NCI-H2107 treated with DMSO at 0.1 percent for 48 hours (cell line): ENCODE measurements around the gene CEACAM20.
A peak's percentile ranks its signal among the peaks of the same experiment; 100 is the strongest.
"Not testable (repeated sequence)": the region's sequence is repeated elsewhere in the genome, so short reads cannot be mapped to it uniquely, and the experiment has no call there.

Experiments
- DNase-seq: peaks from one replicate; lab custom pipeline; 2025; ENCODE audit not compliant: unreplicated experiment; lab: John Stamatoyannopoulos, UW

Gene CEACAM20

GRCh38 chr19:44549507-44549906 is 20.0 kb upstream of the CEACAM20 start:
- DNase-seq: no peak

- DNase-seq: no peak
Measured at GRCh38 chr19:44548736-44549135, 19.3 kb upstream of the CEACAM20 start.

- DNase-seq: no peak
Measured at GRCh38 chr19:44544031-44544430, 14.6 kb upstream of the CEACAM20 start.

GRCh38 chr19:44542671-44543070 is 13.2 kb upstream of the CEACAM20 start:
- DNase-seq: no peak

DNA sequence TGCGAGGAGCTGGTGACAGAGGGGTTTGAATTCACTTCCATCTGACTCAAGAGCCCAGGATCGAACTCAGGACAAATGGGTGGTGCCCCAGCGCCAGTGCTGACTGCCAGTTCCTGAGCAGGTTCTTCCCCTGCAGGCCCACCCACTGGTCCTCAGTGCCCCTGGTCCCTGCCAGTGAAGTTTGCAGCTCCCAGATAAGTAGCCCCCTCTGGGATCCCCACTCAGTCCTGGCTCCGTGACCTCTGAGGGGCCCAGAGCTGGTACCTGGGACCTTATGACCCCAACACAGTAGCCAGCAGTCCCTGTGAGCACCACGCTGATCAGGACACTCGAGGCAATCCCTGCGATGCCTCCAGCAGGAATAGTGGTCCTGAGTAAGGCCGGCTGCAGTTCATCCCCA is 11.3 kb upstream of the CEACAM20 start:
- no peak for DNase-seq

DNA sequence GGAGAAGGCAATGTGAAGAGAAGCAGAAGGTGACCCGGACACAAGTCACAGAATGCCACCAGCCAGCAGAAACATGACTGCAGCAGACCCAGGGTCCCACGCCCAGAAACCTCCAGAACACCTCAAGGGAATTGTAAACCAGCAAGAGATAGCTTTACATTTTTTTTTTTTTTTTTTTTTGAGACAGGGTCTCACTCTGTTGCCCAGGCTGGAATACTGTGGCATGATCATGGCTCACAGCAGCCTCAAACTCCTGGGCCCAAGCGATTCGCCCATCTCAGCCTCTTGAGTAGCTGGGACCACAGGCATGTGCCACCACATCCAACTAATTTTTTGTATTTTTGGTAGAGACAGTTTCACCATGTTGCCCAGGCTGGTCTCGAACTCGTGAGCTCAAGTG is 10.5 kb upstream of the CEACAM20 start:
- no peak for DNase-seq

DNA sequence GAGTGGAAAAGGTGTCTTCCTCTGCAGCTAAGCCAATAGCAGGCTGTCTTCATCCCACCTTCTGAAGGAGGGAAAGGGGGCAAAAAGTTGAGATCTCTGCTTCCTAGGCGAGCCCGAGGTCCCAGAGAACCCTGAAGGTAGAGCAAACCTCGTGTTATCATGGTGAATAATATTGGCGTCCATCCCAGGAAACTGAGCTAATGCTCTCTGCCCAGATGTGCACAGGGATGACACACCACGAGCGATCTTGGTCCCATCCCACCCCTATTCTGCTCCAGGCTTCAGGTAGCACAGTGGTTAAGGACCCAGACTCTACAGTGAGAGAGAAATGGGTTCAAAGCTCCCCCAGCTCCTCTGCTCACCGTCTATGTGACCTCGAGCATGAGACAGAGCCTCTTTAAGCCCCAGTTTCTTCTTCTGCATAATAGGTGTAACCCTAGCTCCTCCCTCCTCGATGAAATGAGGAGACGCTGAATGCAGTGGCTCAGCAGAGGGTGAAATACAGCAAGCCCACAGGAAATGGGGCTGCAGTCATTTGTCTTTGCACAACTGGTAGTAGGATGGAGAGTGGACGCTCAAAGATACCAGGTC is 9.9 kb upstream of the CEACAM20 start:
- no peak for DNase-seq

- DNase-seq: not testable (repeated sequence)
Measured at GRCh38 chr19:44535361-44535760, 5.9 kb upstream of the CEACAM20 start.

GRCh38 chr19:44532819-44533218 is 3.3 kb upstream of the CEACAM20 start:
- DNase-seq: no peak

DNA sequence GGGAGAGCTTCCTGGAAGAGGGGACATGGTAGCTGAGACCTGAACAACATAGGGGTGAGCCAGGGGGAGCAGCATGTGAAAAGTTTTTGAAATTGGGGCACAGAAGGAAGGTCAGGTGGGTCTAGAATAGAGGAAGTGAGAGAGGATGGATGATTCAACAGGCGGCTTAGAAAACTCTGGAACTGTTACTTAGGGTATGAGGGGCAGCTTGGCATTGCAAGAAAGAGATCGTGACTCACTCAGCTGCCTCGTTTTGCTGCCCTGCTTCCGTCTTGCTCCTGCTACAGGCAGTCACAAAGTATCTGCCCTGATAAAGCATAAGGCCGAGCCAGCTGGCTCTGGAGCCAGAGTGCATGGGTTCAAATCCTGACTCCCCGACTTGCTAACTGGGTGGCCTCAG is 1.3 kb upstream of the CEACAM20 start:
- no peak for DNase-seq

- no peak for DNase-seq
Measured at GRCh38 chr19:44527554-44527953, 1.9 kb downstream of the CEACAM20 start.

DNA sequence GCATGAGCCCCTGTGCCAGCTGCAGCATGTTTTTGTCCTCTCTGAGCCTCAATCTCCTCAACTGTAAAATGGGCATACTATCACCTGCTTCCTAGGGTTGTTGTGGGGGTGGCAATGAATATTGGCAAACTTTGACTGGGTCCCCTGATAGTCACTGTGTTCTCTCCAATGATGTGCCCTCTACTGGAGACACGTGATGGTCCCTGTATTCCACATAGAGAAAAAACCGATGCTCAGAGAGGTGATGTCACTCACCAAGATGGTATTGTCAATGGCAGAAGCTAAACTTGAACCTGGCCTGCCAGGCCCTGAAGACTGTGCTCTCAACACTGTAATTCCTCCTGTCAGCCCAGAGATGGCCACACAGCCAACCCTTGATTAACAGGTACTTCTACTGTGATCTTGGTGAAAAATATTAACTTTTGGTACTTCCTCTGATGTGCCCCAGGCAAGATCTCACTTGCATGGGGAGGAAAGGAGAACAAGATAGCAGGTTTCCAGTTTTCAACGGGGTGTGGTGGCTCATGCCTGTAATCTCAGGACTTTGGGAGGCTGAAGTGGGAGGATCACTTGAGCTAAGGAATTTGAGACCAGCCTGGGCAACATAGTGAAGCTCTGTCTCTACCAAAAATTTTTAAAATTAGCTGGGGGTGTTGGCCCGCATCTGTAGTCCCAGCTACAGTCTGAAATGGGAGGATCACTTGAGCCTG is 3.6 kb downstream of the CEACAM20 start:
- no peak for DNase-seq

- DNase-seq: no peak
Measured at GRCh38 chr19:44521370-44521769, 8.1 kb downstream of the CEACAM20 start.

- DNase-seq: no peak
Measured at GRCh38 chr19:44517146-44517545, 12.3 kb downstream of the CEACAM20 start.

- DNase-seq: no peak
Measured at GRCh38 chr19:44515907-44516306, 13.6 kb downstream of the CEACAM20 start.

DNA sequence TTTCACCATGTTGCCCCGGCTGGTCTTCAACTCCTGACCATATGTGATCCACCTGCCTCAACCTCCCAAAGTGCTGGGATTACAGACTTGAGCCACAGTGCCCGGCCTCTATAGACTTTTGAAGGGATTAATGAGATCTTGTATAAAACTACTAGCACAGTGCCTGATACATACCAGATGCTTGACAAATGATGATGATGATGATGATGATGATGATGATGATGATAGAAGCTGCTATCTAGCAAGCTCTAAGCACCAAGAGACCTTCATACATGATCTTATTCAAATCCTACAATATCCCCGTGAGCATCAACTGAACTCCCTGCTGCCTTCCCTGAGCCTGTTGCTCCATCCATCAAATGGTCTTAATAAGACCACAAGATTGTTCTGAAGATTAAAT is 14.4 kb downstream of the CEACAM20 start:
- no peak for DNase-seq

- DNase-seq: peak; percentile 12
Measured at GRCh38 chr19:44512326-44513298, 16.9 kb downstream of the CEACAM20 start.

DNA sequence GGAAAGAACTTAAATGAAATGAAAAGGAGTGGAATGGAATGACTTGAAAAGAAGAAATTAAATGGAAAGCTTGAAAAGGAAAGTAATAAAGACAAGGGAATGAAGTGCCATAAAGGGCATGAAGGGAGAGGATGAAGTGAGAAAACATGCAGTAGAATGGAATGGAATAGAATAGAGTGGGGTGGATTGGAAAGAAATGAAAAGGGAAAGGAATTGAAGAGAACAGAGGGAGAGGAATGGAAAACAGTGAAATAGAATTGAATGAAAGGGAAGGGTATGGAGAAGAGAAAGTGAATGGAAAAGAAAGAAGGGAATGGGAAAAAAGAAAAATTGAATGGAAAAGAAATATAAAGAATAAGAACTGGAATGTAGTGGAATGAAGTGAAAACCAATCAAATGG is 20.0 kb downstream of the CEACAM20 start:
- DNase-seq: no peak

- peak; percentile 83 for DNase-seq
Measured at GRCh38 chr19:44499962-44500949, 29.2 kb downstream of the CEACAM20 start, which contains the start of gene ZNF180. Gene ZNF180, minus strand, starts transcription at chr19:44500522. Its CDS starts 3,188 bp downstream, at chr19:44497334.

DNA sequence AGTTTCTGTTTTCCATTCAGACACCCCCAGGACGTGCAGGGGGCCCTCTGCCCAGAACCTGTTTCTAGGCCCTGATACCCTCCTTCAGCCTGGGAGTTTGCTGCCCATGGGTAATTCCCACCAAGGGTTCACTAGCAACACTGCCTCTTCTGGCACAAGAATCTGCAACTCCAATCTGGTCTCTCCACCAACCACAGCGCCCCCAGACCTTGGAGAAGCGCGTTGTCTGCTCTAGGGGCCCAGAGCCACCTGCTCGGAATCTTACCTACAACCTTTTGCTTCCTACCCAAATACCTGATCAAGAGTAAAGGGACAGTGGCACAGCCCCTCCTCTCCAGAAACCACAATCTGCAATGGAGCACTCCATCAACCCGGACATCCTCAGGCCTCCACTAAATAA is 29.9 kb downstream of the CEACAM20 start:
- no peak for DNase-seq
